ENCODE measurements around the gene MICAL1. TPM values are rescaled to one million over a fixed set of nuclear protein-coding genes. Genes with fewer than 3 reads are reported as not detected.
A peak's percentile ranks its signal among the peaks of the same experiment; 100 is the strongest.

The MICAL1 gene
- total RNA-seq, 1 experiment from 2014 or later: 51.9 TPM

GRCh38 chr6:109443425-109443950 is 12.1 kb downstream of the MICAL1 start:
- Histone ChIP-seq H3K27me3 (replicated peaks) (no peaks in the 10 kb centered on the region), H3K9me3 (replicated peaks) (no peaks in the 10 kb centered on the region), H3K4me3 (no peak overlapping the region), H3K36me3 (peaks cover 64% of the 10 kb centered on the region), H3K4me1 (replicated peaks) (peaks cover 15% of the 10 kb centered on the region), H3K27ac (no peak overlapping the region)
- no peak for DNase-seq (ENCODE audit: low read depth in 1 of 2, low spot score in 2 of 2)

GRCh38 chr6:109442393-109442924 is 13.1 kb downstream of the MICAL1 start:
- Histone ChIP-seq H3K4me3 (no peak overlapping the region), H3K9me3 (replicated peaks) (no peaks in the 10 kb centered on the region), H3K36me3 (peaks cover 57% of the 10 kb centered on the region), H3K27ac (no peak overlapping the region), H3K4me1 (replicated peaks) (peaks cover 15% of the 10 kb centered on the region), H3K27me3 (replicated peaks) (no peaks in the 10 kb centered on the region)
- no peak for DNase-seq (ENCODE audit: low read depth in 1 of 2, low spot score in 2 of 2)

- Histone ChIP-seq H3K27ac (peak overlapping the region; percentile 69), H3K36me3 (peaks cover 46% of the 10 kb centered on the region)
- no peak for DNase-seq (ENCODE audit: low read depth in 1 of 2, low spot score in 2 of 2)
These were observed 14.3 kb downstream of the MICAL1 start for GRCh38 chr6:109441069-109441816.

GRCh38 chr6:109440331-109441068 is 15.1 kb downstream of the MICAL1 start, which contains the start of the genes PPIL6 and SMPD2:
Gene PPIL6 (minus strand): TSS chr6:109440628. CDS start chr6:109440590, 38 bp downstream.
Gene SMPD2 (plus strand): TSS chr6:109440724. CDS start chr6:109441122, 398 bp downstream.
- Histone ChIP-seq H3K27ac (peak within 1 kb of the TSS; percentile 69), H3K36me3 (peaks cover 39% of the 10 kb centered on the region), H3K4me3 (peak within 1 kb of the TSS; percentile 80)

More at GRCh38 chr6:109441069-109441816, 14.3 kb downstream of the MICAL1 start:
- Histone ChIP-seq H3K4me1 (replicated peaks) (peaks cover 15% of the 10 kb centered on the region), H3K9me3 (replicated peaks) (no peaks in the 10 kb centered on the region), H3K4me3 (peak overlapping the region; percentile 80), H3K27me3 (replicated peaks) (no peaks in the 10 kb centered on the region)

GRCh38 chr6:109436041-109436440 is 19.5 kb downstream of the MICAL1 start:
- no peaks in the 10 kb centered on the region for H3K27me3 ChIP-seq (replicated peaks)
- peaks cover 4% of the 10 kb centered on the region; the same call in 1 of the 2 replicates for H3K36me3 ChIP-seq
- H3K9me3 ChIP-seq (replicated peaks): no peaks in the 10 kb centered on the region
- DNase-seq (ENCODE audit: low read depth in 1 of 2, low spot score in 2 of 2): no peak
- no peak overlapping the region for H3K27ac ChIP-seq
- no peak overlapping the region for H3K4me3 ChIP-seq
- H3K4me1 ChIP-seq (replicated peaks): peaks cover 5% of the 10 kb centered on the region

More at GRCh38 chr6:109440331-109441068, 15.1 kb downstream of the MICAL1 start, which contains the start of the genes PPIL6 and SMPD2:
- DNase-seq (ENCODE audit: low read depth in 1 of 2, low spot score in 2 of 2): peak; percentile 88 to 89
- Histone ChIP-seq H3K4me1 (replicated peaks) (peaks cover 15% of the 10 kb centered on the region), H3K9me3 (replicated peaks) (no peaks in the 10 kb centered on the region), H3K27me3 (replicated peaks) (no peaks in the 10 kb centered on the region)

GRCh38 chr6:109434456-109434855 is 21.1 kb downstream of the MICAL1 start:
- Histone ChIP-seq H3K36me3 (no peaks in the 10 kb centered on the region), H3K27ac (no peak overlapping the region), H3K4me3 (no peak overlapping the region), H3K9me3 (replicated peaks) (no peaks in the 10 kb centered on the region), H3K4me1 (replicated peaks) (no peaks in the 10 kb centered on the region), H3K27me3 (replicated peaks) (no peaks in the 10 kb centered on the region)
- no peak for DNase-seq (ENCODE audit: low read depth in 1 of 2, low spot score in 2 of 2)

GRCh38 chr6:109429496-109429895 is 26.1 kb downstream of the MICAL1 start:
- Histone ChIP-seq H3K27ac (no peak overlapping the region), H3K36me3 (no peaks in the 10 kb centered on the region), H3K4me3 (no peak overlapping the region), H3K9me3 (replicated peaks) (no peaks in the 10 kb centered on the region), H3K27me3 (replicated peaks) (no peaks in the 10 kb centered on the region), H3K4me1 (replicated peaks) (peaks cover 7% of the 10 kb centered on the region; the same call in 1 of the 2 replicates)
- no peak for DNase-seq (ENCODE audit: low read depth in 1 of 2, low spot score in 2 of 2)

- H3K27ac ChIP-seq: no peak overlapping the region
- no peaks in the 10 kb centered on the region for H3K36me3 ChIP-seq
- no peaks in the 10 kb centered on the region for H3K9me3 ChIP-seq (replicated peaks)
- peaks cover 7% of the 10 kb centered on the region; the same call in 1 of the 2 replicates for H3K4me1 ChIP-seq (replicated peaks)
- no peak overlapping the region for H3K4me3 ChIP-seq
- no peak for DNase-seq (ENCODE audit: low read depth in 1 of 2, low spot score in 2 of 2)
- no peaks in the 10 kb centered on the region for H3K27me3 ChIP-seq (replicated peaks)
These were observed 26.6 kb downstream of the MICAL1 start for GRCh38 chr6:109428889-109429477.

GRCh38 chr6:109424946-109425345 is 30.6 kb downstream of the MICAL1 start:
- no peak for DNase-seq (ENCODE audit: low read depth in 1 of 2, low spot score in 2 of 2)
- no peak overlapping the region for H3K27ac ChIP-seq
- H3K4me3 ChIP-seq: no peak overlapping the region
- H3K27me3 ChIP-seq (replicated peaks): no peaks in the 10 kb centered on the region
- no peaks in the 10 kb centered on the region for H3K9me3 ChIP-seq (replicated peaks)
- no peaks in the 10 kb centered on the region for H3K36me3 ChIP-seq
- peaks cover 7% of the 10 kb centered on the region; the same call in 1 of the 2 replicates for H3K4me1 ChIP-seq (replicated peaks)

- Histone ChIP-seq H3K36me3 (no peaks in the 10 kb centered on the region), H3K9me3 (replicated peaks) (no peaks in the 10 kb centered on the region), H3K4me3 (no peak overlapping the region), H3K27me3 (replicated peaks) (no peaks in the 10 kb centered on the region), H3K27ac (no peak overlapping the region), H3K4me1 (replicated peaks) (no peaks in the 10 kb centered on the region)
- DNase-seq (ENCODE audit: low read depth in 1 of 2, low spot score in 2 of 2): no peak
These were observed 34.4 kb downstream of the MICAL1 start for GRCh38 chr6:109421184-109421583.

GRCh38 chr6:109420751-109421150 is 34.8 kb downstream of the MICAL1 start:
- Histone ChIP-seq H3K4me3 (no peak overlapping the region), H3K27ac (no peak overlapping the region), H3K27me3 (replicated peaks) (no peaks in the 10 kb centered on the region), H3K4me1 (replicated peaks) (no peaks in the 10 kb centered on the region), H3K9me3 (replicated peaks) (no peaks in the 10 kb centered on the region), H3K36me3 (no peaks in the 10 kb centered on the region)
- DNase-seq (ENCODE audit: low read depth in 1 of 2, low spot score in 2 of 2): no peak

GRCh38 chr6:109417646-109418045 is 37.9 kb downstream of the MICAL1 start:
- no peak for DNase-seq (ENCODE audit: low read depth in 1 of 2, low spot score in 2 of 2)
- Histone ChIP-seq H3K27me3 (replicated peaks) (no peaks in the 10 kb centered on the region), H3K27ac (no peak overlapping the region), H3K4me1 (replicated peaks) (no peaks in the 10 kb centered on the region), H3K4me3 (no peak overlapping the region), H3K36me3 (no peaks in the 10 kb centered on the region), H3K9me3 (replicated peaks) (no peaks in the 10 kb centered on the region)

GRCh38 chr6:109411034-109411433 is 44.5 kb downstream of the MICAL1 start:
- DNase-seq (ENCODE audit: low read depth in 1 of 2, low spot score in 2 of 2): no peak
- Histone ChIP-seq H3K27ac (no peak overlapping the region), H3K36me3 (no peaks in the 10 kb centered on the region), H3K4me3 (no peak overlapping the region), H3K4me1 (replicated peaks) (no peaks in the 10 kb centered on the region), H3K27me3 (replicated peaks) (peaks cover 6% of the 10 kb centered on the region; the same call in 1 of the 2 replicates), H3K9me3 (replicated peaks) (no peaks in the 10 kb centered on the region)

Measured in SJSA1 (cell line).